Coronary artery (tissue), 2 donors: ENCODE measurements around the gene SLC7A1.

ENCODE experiments used
- DNase-seq: peaks from one replicate; pipeline ENCODE4 v3.0.0-alpha.2; 2017; ENCODE audit warnings: low spot score
- H3K27ac ChIP-seq, 2 donors: fragments of 200-600 bp; sonication (generic); one replicate each; pipeline ENCODE4 v1.5.1; 2016 to 2019
- H3K4me3 ChIP-seq: fragments of 200-600 bp; sonication (generic); 2 replicates; pipeline ENCODE4 v1.5.1; 2016; ENCODE audit warnings: mild to moderate bottlenecking, moderate library complexity
- TF ChIP-seq, protein P1 (sequence below): fragments of 200-600 bp; sonication (generic); IDR thresholded peaks from one replicate; pipeline ENCODE4 v1.5.1; 2019; ENCODE audit warnings: antibody characterized with exemption

SLC7A1 gene

DNA sequence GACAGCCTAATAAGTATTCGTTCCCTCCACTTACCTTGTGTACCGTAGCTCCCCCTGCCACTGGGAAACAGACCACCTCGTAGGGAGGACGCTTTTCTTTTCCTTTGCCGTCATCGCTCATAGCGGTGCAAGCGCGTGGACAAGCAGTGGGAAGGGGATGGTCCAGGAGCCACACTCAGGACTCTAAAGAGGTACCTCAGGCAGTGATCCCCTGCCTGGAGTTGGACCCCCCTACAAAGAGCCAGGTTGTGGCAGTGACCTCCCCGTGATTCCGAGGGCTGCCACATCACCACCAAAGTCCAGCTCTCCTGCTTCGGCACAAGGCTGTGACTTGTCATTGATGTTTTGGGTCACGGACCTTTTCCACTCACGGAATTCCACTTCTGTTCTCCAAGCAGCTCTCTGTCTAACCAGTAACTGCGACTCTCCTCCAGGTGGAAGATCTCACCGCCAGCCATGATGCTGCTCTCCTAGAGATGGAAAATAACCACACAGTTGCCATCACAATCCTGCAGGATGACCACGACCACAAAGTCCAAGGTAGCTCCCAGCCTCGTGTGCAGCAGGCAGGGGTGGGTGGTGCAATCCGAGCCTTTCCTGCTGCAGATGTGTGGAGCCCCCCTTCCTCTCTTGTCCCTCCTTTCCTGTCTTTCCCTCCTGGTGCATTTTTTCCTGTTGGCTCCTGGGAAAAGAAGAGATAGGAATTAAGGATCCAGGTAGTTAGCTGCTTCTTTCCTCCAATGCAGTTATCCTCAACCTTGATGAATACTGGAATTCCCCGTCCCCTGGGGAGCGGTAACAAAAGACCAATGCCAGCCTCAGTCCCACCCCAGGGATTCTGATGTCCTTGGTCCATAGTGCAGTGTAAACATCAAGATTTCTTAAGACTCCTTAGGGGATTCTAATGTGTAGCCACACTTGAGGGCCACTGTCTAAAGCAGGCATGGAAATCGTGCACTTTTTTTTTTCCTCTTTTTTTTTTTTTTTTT, 107.7 kb downstream of the SLC7A1 start:
- TF ChIP-seq, protein P1, sequence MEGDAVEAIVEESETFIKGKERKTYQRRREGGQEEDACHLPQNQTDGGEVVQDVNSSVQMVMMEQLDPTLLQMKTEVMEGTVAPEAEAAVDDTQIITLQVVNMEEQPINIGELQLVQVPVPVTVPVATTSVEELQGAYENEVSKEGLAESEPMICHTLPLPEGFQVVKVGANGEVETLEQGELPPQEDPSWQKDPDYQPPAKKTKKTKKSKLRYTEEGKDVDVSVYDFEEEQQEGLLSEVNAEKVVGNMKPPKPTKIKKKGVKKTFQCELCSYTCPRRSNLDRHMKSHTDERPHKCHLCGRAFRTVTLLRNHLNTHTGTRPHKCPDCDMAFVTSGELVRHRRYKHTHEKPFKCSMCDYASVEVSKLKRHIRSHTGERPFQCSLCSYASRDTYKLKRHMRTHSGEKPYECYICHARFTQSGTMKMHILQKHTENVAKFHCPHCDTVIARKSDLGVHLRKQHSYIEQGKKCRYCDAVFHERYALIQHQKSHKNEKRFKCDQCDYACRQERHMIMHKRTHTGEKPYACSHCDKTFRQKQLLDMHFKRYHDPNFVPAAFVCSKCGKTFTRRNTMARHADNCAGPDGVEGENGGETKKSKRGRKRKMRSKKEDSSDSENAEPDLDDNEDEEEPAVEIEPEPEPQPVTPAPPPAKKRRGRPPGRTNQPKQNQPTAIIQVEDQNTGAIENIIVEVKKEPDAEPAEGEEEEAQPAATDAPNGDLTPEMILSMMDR: no peak
- H3K27ac ChIP-seq: no peak overlapping the region
- no peak overlapping the region for H3K4me3 ChIP-seq
- no peak for DNase-seq

DNA sequence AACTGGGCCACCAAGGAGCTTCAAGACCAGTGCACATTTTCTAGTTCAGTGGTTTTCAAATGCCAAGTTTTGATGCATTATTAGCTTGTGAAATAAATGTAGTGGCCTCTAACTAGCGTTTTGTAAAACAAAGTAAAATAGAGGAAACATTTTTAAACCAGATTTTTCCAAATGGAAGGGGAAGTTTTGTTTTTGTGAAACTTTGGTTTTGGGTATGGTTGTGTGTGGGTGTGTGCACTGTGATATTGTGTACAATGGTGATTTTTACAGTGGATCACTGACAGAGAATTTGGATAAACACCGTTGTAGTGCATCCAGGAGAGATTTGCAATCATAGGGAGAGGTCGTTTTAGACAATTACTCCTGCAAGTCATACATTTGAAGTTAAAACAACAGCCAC, 108.9 kb downstream of the SLC7A1 start:
- no peak for DNase-seq
- no peak overlapping the region for H3K4me3 ChIP-seq
- no peak overlapping the region for H3K27ac ChIP-seq
- TF ChIP-seq, protein P1: no peak

DNA sequence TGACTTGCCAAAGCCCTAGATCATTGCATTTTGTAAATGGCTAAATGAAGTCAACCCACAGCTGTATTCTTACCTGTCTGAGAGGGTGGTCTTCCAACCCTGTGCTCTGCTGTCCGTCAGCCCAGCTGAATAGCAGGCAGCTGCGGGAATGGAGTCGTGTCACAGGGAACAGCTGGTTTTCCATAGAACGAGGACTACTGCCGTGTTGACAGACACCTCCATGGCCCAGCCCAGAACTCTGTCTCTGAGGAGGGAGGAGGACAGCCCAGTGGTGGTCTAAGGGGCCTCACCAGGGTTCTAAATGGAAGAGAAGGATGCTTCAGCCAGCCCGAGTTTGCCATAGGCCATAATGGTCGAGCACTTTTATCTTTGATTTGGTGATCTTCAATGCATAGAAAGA, 110.7 kb downstream of the SLC7A1 start:
- no peak for DNase-seq
- Histone ChIP-seq H3K4me3 (no peak overlapping the region), H3K27ac (no peak overlapping the region)
- TF ChIP-seq, protein P1: no peak

DNA sequence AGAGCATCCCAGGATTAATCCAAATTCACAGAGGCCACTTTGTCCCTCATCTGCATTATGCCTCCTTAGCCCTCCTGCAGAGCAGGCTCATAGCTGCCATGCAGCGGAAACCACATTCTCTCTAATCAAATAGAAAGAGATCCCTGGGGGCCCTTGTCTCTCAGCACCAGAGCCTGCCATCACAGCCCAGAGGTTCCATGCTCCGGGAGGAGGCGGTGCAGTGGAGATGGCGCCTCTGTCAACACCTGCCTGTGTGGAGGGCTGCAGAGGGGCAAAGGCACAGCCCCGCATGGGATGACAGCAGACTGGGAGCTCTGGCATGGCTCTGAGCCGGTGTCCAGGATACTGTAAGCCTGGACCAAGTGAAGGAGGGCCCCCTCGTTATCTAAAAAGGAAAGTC, 111.3 kb downstream of the SLC7A1 start:
- H3K27ac ChIP-seq: no peak overlapping the region
- TF ChIP-seq, protein P1: no peak
- DNase-seq: no peak
- H3K4me3 ChIP-seq: no peak overlapping the region

DNA sequence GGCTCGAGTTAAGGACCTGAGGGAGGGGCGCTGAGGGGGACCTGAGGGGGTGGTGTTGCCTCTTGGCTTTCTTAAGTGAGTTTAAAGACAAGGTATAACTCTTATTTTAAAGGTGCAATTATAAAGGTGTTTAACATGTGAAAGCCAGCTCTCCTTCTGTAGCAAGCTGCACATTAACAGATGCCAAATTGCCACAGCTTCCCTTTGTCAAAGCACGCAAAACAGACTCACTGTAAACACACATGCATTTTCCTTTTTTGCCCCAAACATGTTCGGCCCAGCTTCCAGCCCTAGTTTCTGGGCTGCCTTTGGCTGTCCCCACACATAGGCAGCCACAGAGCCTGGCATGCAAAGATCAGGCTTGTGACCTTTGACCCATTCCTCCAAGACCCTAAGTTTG, 111.9 kb downstream of the SLC7A1 start:
- Histone ChIP-seq H3K4me3 (no peak overlapping the region), H3K27ac (no peak overlapping the region)
- no peak for DNase-seq
- TF ChIP-seq, protein P1: no peak

DNA sequence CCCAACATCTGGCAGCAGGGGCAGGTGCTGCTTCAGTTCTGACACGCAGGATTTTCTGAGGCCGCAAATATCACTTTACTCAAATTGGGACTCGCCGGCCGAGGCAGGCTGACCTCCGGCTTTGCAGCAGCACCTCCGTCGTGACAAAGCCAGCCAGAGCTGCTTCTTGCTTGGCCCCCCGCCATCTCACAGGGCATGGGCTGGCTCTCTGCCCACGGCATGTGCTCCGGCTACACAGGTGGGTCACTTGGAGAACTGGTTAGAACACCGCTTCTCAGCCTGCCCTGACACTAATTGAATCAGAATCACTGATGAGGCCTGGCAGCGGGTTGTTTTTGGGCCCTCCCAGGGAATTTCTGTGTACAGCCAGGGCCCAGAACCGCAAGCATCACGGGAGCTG, 112.3 kb downstream of the SLC7A1 start:
- Histone ChIP-seq H3K27ac (no peak overlapping the region), H3K4me3 (no peak overlapping the region)
- TF ChIP-seq, protein P1: no peak
- no peak for DNase-seq

DNA sequence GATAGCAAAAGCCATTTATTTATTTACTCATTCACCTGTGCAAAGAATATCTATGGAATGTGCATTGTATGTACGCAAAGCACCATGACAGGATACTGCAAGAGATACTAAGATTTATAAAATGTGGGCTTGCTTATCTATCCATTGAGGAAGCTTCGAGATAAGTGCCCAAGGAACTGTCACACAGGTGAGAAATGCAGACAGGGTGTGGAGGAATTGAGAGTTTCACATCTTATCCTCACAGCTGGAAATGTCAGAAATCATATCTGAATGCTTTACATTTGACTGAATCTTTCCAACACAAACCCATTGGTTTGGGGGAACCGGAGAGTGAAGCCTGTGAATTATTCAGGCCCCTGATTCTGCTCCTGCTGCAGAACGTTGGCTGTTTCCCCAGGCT, 113.0 kb downstream of the SLC7A1 start:
- TF ChIP-seq, protein P1: no peak
- Histone ChIP-seq H3K27ac (no peak overlapping the region), H3K4me3 (no peak overlapping the region)
- no peak for DNase-seq
